Loucy (cell line): ENCODE measurements around the gene TIPRL.

Experiments
- H2AFZ ChIP-seq: fragments of 200-600 bp; sonication (generic); 2 replicates; pipeline ENCODE4 v1.6.0; 2016; ENCODE audit warnings: antibody characterized with exemption, mild to moderate bottlenecking, low read length, moderate library complexity
- H3F3A ChIP-seq: fragments of 200-600 bp; 2 replicates; pipeline ENCODE4 v1.6.0; 2016; ENCODE audit warnings: antibody characterized with exemption, low read depth, mild to moderate bottlenecking
- H3K27me3 ChIP-seq: fragments of 200-600 bp; sonication (generic); 2 replicates; pipeline ENCODE4 v1.6.1; 2014; ENCODE audit warnings: low read length, mild to moderate bottlenecking; ENCODE audit not compliant: insufficient read depth, poor library complexity, severe bottlenecking
- H3K36me3 ChIP-seq: fragments of 200-600 bp; sonication (generic); 2 replicates; pipeline ENCODE4 v1.6.1; 2016; ENCODE audit warnings: low read length; ENCODE audit not compliant: insufficient read depth
- H3K4me1 ChIP-seq: fragments of 200-600 bp; sonication (generic); 2 replicates; pipeline ENCODE4 v1.5.1; 2014; ENCODE audit warnings: low read length, mild to moderate bottlenecking; ENCODE audit not compliant: insufficient read depth, poor library complexity, severe bottlenecking
- H3K4me2 ChIP-seq: fragments of 200-600 bp; sonication (generic); 2 replicates; pipeline ENCODE4 v1.6.0; 2014; ENCODE audit warnings: antibody characterized with exemption, low read length, low read depth, mild to moderate bottlenecking; ENCODE audit not compliant: poor library complexity, severe bottlenecking
- H3K4me3 ChIP-seq: fragments of 200-600 bp; sonication (generic); 2 replicates; pipeline ENCODE4 v1.5.1; 2014; ENCODE audit warnings: low read length, mild to moderate bottlenecking, mixed read lengths; ENCODE audit not compliant: poor library complexity, severe bottlenecking
- H3K79me2 ChIP-seq: fragments of 200-600 bp; sonication (generic); 2 replicates; pipeline ENCODE4 v1.6.1; 2014; ENCODE audit warnings: low read length; ENCODE audit not compliant: insufficient read depth
- H3K9ac ChIP-seq: fragments of 200-600 bp; sonication (generic); 2 replicates; pipeline ENCODE4 v1.6.0; 2014; ENCODE audit warnings: mild to moderate bottlenecking, low read depth, low read length, moderate library complexity; ENCODE audit not compliant: poor library complexity, severe bottlenecking
- H3K9me2 ChIP-seq: fragments of 200-600 bp; sonication (generic); replicated peaks from 2 replicates; pipeline ENCODE4 v1.6.1; 2016; ENCODE audit warnings: low read depth, low read length, mixed read lengths
- H3K9me3 ChIP-seq: fragments of 200-600 bp; sonication (generic); 2 replicates; pipeline ENCODE4 v1.6.1; 2014; ENCODE audit warnings: mild to moderate bottlenecking, antibody characterized with exemption, low read length, low read depth; ENCODE audit not compliant: insufficient read depth
- H4K20me1 ChIP-seq: fragments of 200-600 bp; sonication (generic); 2 replicates; pipeline ENCODE4 v1.6.0; 2014; ENCODE audit warnings: antibody characterized with exemption, low read length, mild to moderate bottlenecking; ENCODE audit not compliant: insufficient read depth, poor library complexity, severe bottlenecking
- CTCF ChIP-seq: fragments of 200-600 bp; sonication (generic); conservative IDR thresholded peaks from 2 replicates; pipeline ENCODE4 v1.5.1; 2014; ENCODE audit warnings: mild to moderate bottlenecking, antibody characterized with exemption, low read length
- EZH2phosphoT487 ChIP-seq: fragments of 200-600 bp; IDR thresholded peaks from 2 replicates; pipeline ENCODE4 v1.6.1; 2018; ENCODE audit warnings: antibody characterized with exemption, mild to moderate bottlenecking, moderate library complexity, borderline replicate concordance

TIPRL gene

GRCh38 chr1:168161459-168161858 lies 17.3 kb upstream of the TIPRL start:
- no peaks in the 10 kb centered on the region for H3K36me3 ChIP-seq
- no peaks in the 10 kb centered on the region for H3K4me1 ChIP-seq
- TF ChIP-seq CTCF = no peak
- no peak for TF ChIP-seq EZH2phosphoT487
- no peak overlapping the region for H2AFZ ChIP-seq
- peaks cover 23% of the 10 kb centered on the region for H3K27me3 ChIP-seq
- H3K9me3 ChIP-seq = peaks cover 19% of the 10 kb centered on the region; the same call in 1 of the 2 replicates
- no peaks in the 10 kb centered on the region for H3K9me2 ChIP-seq
- H3K9ac ChIP-seq = no peak overlapping the region
- H3K4me3 ChIP-seq = no peak overlapping the region
- no peaks in the 10 kb centered on the region for H3K79me2 ChIP-seq
- H3K4me2 ChIP-seq = no peak overlapping the region
- H3F3A ChIP-seq = no peaks in the 10 kb centered on the region
- H4K20me1 ChIP-seq = no peaks in the 10 kb centered on the region

GRCh38 chr1:168163670-168164069 lies 15.1 kb upstream of the TIPRL start:
- Histone ChIP-seq H3K27me3 (peaks cover 15% of the 10 kb centered on the region), H3K4me2 (no peak overlapping the region), H3K36me3 (no peaks in the 10 kb centered on the region), H3K79me2 (no peaks in the 10 kb centered on the region), H3K4me3 (no peak overlapping the region), H3K9me3 (peaks cover 14% of the 10 kb centered on the region; the same call in 1 of the 2 replicates), H3K4me1 (no peaks in the 10 kb centered on the region), H3F3A (no peaks in the 10 kb centered on the region), H3K9me2 (no peaks in the 10 kb centered on the region), H3K9ac (no peak overlapping the region), H2AFZ (no peak overlapping the region), H4K20me1 (no peaks in the 10 kb centered on the region)
- TF ChIP-seq EZH2phosphoT487 = no peak
- TF ChIP-seq CTCF = no peak

- H3K9me2 ChIP-seq = no peaks in the 10 kb centered on the region
- H3K4me2 ChIP-seq = no peak overlapping the region
- no peaks in the 10 kb centered on the region for H3K36me3 ChIP-seq
- H3K79me2 ChIP-seq = no peaks in the 10 kb centered on the region
- no peaks in the 10 kb centered on the region for H4K20me1 ChIP-seq
- no peak overlapping the region for H3K9ac ChIP-seq
- no peak overlapping the region for H2AFZ ChIP-seq
- peaks cover 12% of the 10 kb centered on the region for H3K27me3 ChIP-seq
- TF ChIP-seq EZH2phosphoT487 = no peak
- no peak for TF ChIP-seq CTCF
- H3K4me1 ChIP-seq = no peaks in the 10 kb centered on the region
- H3K4me3 ChIP-seq = no peak overlapping the region
- peaks cover 13% of the 10 kb centered on the region; the same call in 1 of the 2 replicates for H3K9me3 ChIP-seq
- H3F3A ChIP-seq = no peaks in the 10 kb centered on the region
Observed at GRCh38 chr1:168164771-168165170, 14.0 kb upstream of the TIPRL start.
